ENCODE data around the gene MYO5B.

GRCh38 chr18:50133526-50133925 lies 61.4 kb downstream of the MYO5B start:
- no peak for TF ChIP-seq CTCF (IDR thresholded peaks at IDR 0.05)
- no peak for TF ChIP-seq POLR2A (IDR thresholded peaks at IDR 0.05)
- TF ChIP-seq POLR2AphosphoS5 (IDR thresholded peaks at IDR 0.05) = no peak
- TF ChIP-seq EP300 (IDR thresholded peaks at IDR 0.05) = no peak
